ENCODE results near the gene ITIH5. TPM values are rescaled to one million over a fixed set of nuclear protein-coding genes. Genes with fewer than 3 reads are reported as not detected.

Gene ITIH5
- total RNA-seq, 1 experiment from 2014 or later, result not detected

GRCh38 chr10:7593063-7593462 lies 73.7 kb downstream of the ITIH5 start:
- no peak overlapping the region for H3K27ac ChIP-seq (ENCODE audit: low read length)
- no peak overlapping the region for H3K9ac ChIP-seq (ENCODE audit: low read length)

GRCh38 chr10:7592627-7593026 lies 74.1 kb downstream of the ITIH5 start:
- Histone ChIP-seq H3K4me3 (ENCODE audit: low read length) (no peak overlapping the region), H3K27ac (ENCODE audit: low read length) (no peak overlapping the region), H3K4me2 (ENCODE audit: low read depth, low read length, poor library complexity, severe bottlenecking) (no peak overlapping the region), H3K27me3 (ENCODE audit: low read length) (no peaks in the 10 kb centered on the region), H3K79me2 (ENCODE audit: low read length) (no peaks in the 10 kb centered on the region), H3K36me3 (ENCODE audit: insufficient read depth, low read length) (no peaks in the 10 kb centered on the region), H3K9ac (ENCODE audit: low read length) (no peak overlapping the region), H3K4me1 (ENCODE audit: low read length) (no peaks in the 10 kb centered on the region), H3K9me2 (replicated peaks; ENCODE audit: insufficient read depth, low read length) (no peaks in the 10 kb centered on the region), H2AFZ (ENCODE audit: low read length) (no peak overlapping the region), H4K20me1 (ENCODE audit: insufficient read depth, low read depth, low read length) (no peaks in the 10 kb centered on the region), H3K9me3 (ENCODE audit: low read length) (no peaks in the 10 kb centered on the region)
- no peak for DNase-seq

More at GRCh38 chr10:7593063-7593462, 73.7 kb downstream of the ITIH5 start:
- Histone ChIP-seq H2AFZ (ENCODE audit: low read length) (no peak overlapping the region), H3K9me2 (replicated peaks; ENCODE audit: insufficient read depth, low read length) (no peaks in the 10 kb centered on the region), H3K4me2 (ENCODE audit: low read depth, low read length, poor library complexity, severe bottlenecking) (no peak overlapping the region), H3K27me3 (ENCODE audit: low read length) (no peaks in the 10 kb centered on the region), H3K79me2 (ENCODE audit: low read length) (no peaks in the 10 kb centered on the region), H3K4me1 (ENCODE audit: low read length) (no peaks in the 10 kb centered on the region), H3K36me3 (ENCODE audit: insufficient read depth, low read length) (no peaks in the 10 kb centered on the region), H3K4me3 (ENCODE audit: low read length) (no peak overlapping the region), H3K9me3 (ENCODE audit: low read length) (no peaks in the 10 kb centered on the region), H4K20me1 (ENCODE audit: insufficient read depth, low read depth, low read length) (no peaks in the 10 kb centered on the region)
- DNase-seq, result no peak

GRCh38 chr10:7590271-7590670 lies 76.5 kb downstream of the ITIH5 start:
- no peak overlapping the region for H2AFZ ChIP-seq (ENCODE audit: low read length)
- no peaks in the 10 kb centered on the region for H3K36me3 ChIP-seq (ENCODE audit: insufficient read depth, low read length)
- no peak overlapping the region for H3K27ac ChIP-seq (ENCODE audit: low read length)
- H3K4me3 ChIP-seq (ENCODE audit: low read length), result no peak overlapping the region
- H3K27me3 ChIP-seq (ENCODE audit: low read length), result no peaks in the 10 kb centered on the region
- H3K4me2 ChIP-seq (ENCODE audit: low read depth, low read length, poor library complexity, severe bottlenecking), result no peak overlapping the region
- H3K9me3 ChIP-seq (ENCODE audit: low read length), result no peaks in the 10 kb centered on the region
- no peak for DNase-seq
- no peak overlapping the region for H3K9ac ChIP-seq (ENCODE audit: low read length)
- H4K20me1 ChIP-seq (ENCODE audit: insufficient read depth, low read depth, low read length), result no peaks in the 10 kb centered on the region
- H3K9me2 ChIP-seq (replicated peaks; ENCODE audit: insufficient read depth, low read length), result no peaks in the 10 kb centered on the region
- no peaks in the 10 kb centered on the region for H3K4me1 ChIP-seq (ENCODE audit: low read length)
- H3K79me2 ChIP-seq (ENCODE audit: low read length), result no peaks in the 10 kb centered on the region

- H3K9me3 ChIP-seq (ENCODE audit: low read length), result no peaks in the 10 kb centered on the region
These were observed 77.0 kb downstream of the ITIH5 start for GRCh38 chr10:7589748-7590147.

GRCh38 chr10:7587865-7588188 lies 78.9 kb downstream of the ITIH5 start:
- Histone ChIP-seq H3K9me2 (replicated peaks; ENCODE audit: insufficient read depth, low read length) (no peaks in the 10 kb centered on the region), H3K4me3 (ENCODE audit: low read length) (no peak overlapping the region), H3K27me3 (ENCODE audit: low read length) (no peaks in the 10 kb centered on the region), H3K4me1 (ENCODE audit: low read length) (no peaks in the 10 kb centered on the region), H3K9me3 (ENCODE audit: low read length) (no peaks in the 10 kb centered on the region), H3K36me3 (ENCODE audit: insufficient read depth, low read length) (no peaks in the 10 kb centered on the region), H3K4me2 (ENCODE audit: low read depth, low read length, poor library complexity, severe bottlenecking) (no peak overlapping the region), H4K20me1 (ENCODE audit: insufficient read depth, low read depth, low read length) (no peaks in the 10 kb centered on the region), H2AFZ (ENCODE audit: low read length) (no peak overlapping the region), H3K9ac (ENCODE audit: low read length) (no peak overlapping the region), H3K79me2 (ENCODE audit: low read length) (no peaks in the 10 kb centered on the region), H3K27ac (ENCODE audit: low read length) (no peak overlapping the region)
- DNase-seq, result no peak

More at GRCh38 chr10:7589748-7590147, 77.0 kb downstream of the ITIH5 start:
- Histone ChIP-seq H3K27me3 (ENCODE audit: low read length) (no peaks in the 10 kb centered on the region), H3K4me2 (ENCODE audit: low read depth, low read length, poor library complexity, severe bottlenecking) (no peak overlapping the region), H4K20me1 (ENCODE audit: insufficient read depth, low read depth, low read length) (no peaks in the 10 kb centered on the region), H3K9ac (ENCODE audit: low read length) (no peak overlapping the region), H3K79me2 (ENCODE audit: low read length) (no peaks in the 10 kb centered on the region), H3K4me1 (ENCODE audit: low read length) (no peaks in the 10 kb centered on the region), H3K9me2 (replicated peaks; ENCODE audit: insufficient read depth, low read length) (no peaks in the 10 kb centered on the region), H3K27ac (ENCODE audit: low read length) (no peak overlapping the region), H3K36me3 (ENCODE audit: insufficient read depth, low read length) (no peaks in the 10 kb centered on the region), H2AFZ (ENCODE audit: low read length) (no peak overlapping the region), H3K4me3 (ENCODE audit: low read length) (no peak overlapping the region)
- no peak for DNase-seq

- Histone ChIP-seq H3K36me3 (ENCODE audit: insufficient read depth, low read length) (no peaks in the 10 kb centered on the region), H3K4me2 (ENCODE audit: low read depth, low read length, poor library complexity, severe bottlenecking) (no peak overlapping the region), H2AFZ (ENCODE audit: low read length) (no peak overlapping the region), H3K4me1 (ENCODE audit: low read length) (no peaks in the 10 kb centered on the region), H3K9me2 (replicated peaks; ENCODE audit: insufficient read depth, low read length) (no peaks in the 10 kb centered on the region), H3K4me3 (ENCODE audit: low read length) (no peak overlapping the region), H3K9ac (ENCODE audit: low read length) (no peak overlapping the region), H3K9me3 (ENCODE audit: low read length) (no peaks in the 10 kb centered on the region), H3K79me2 (ENCODE audit: low read length) (no peaks in the 10 kb centered on the region), H3K27me3 (ENCODE audit: low read length) (no peaks in the 10 kb centered on the region), H3K27ac (ENCODE audit: low read length) (no peak overlapping the region), H4K20me1 (ENCODE audit: insufficient read depth, low read depth, low read length) (no peaks in the 10 kb centered on the region)
- DNase-seq, result no peak
These were observed 79.5 kb downstream of the ITIH5 start for GRCh38 chr10:7587168-7587864.

GRCh38 chr10:7585228-7585627 lies 81.5 kb downstream of the ITIH5 start:
- Histone ChIP-seq H3K4me2 (ENCODE audit: low read depth, low read length, poor library complexity, severe bottlenecking) (no peak overlapping the region), H3K27me3 (ENCODE audit: low read length) (no peaks in the 10 kb centered on the region), H3K27ac (ENCODE audit: low read length) (no peak overlapping the region), H3K9ac (ENCODE audit: low read length) (no peak overlapping the region), H3K36me3 (ENCODE audit: insufficient read depth, low read length) (no peaks in the 10 kb centered on the region), H3K4me1 (ENCODE audit: low read length) (no peaks in the 10 kb centered on the region), H4K20me1 (ENCODE audit: insufficient read depth, low read depth, low read length) (no peaks in the 10 kb centered on the region), H3K9me3 (ENCODE audit: low read length) (no peaks in the 10 kb centered on the region), H2AFZ (ENCODE audit: low read length) (no peak overlapping the region), H3K79me2 (ENCODE audit: low read length) (no peaks in the 10 kb centered on the region), H3K9me2 (replicated peaks; ENCODE audit: insufficient read depth, low read length) (no peaks in the 10 kb centered on the region), H3K4me3 (ENCODE audit: low read length) (no peak overlapping the region)
- no peak for DNase-seq

- DNase-seq, result no peak
- no peak overlapping the region for H2AFZ ChIP-seq (ENCODE audit: low read length)
- H3K27me3 ChIP-seq (ENCODE audit: low read length), result no peaks in the 10 kb centered on the region
- H3K9ac ChIP-seq (ENCODE audit: low read length), result no peak overlapping the region
- no peaks in the 10 kb centered on the region for H4K20me1 ChIP-seq (ENCODE audit: insufficient read depth, low read depth, low read length)
- H3K36me3 ChIP-seq (ENCODE audit: insufficient read depth, low read length), result no peaks in the 10 kb centered on the region
- no peaks in the 10 kb centered on the region for H3K79me2 ChIP-seq (ENCODE audit: low read length)
- no peak overlapping the region for H3K27ac ChIP-seq (ENCODE audit: low read length)
- H3K4me3 ChIP-seq (ENCODE audit: low read length), result no peak overlapping the region
- H3K4me1 ChIP-seq (ENCODE audit: low read length), result no peaks in the 10 kb centered on the region
- H3K4me2 ChIP-seq (ENCODE audit: low read depth, low read length, poor library complexity, severe bottlenecking), result no peak overlapping the region
- H3K9me2 ChIP-seq (replicated peaks; ENCODE audit: insufficient read depth, low read length), result no peaks in the 10 kb centered on the region
- H3K9me3 ChIP-seq (ENCODE audit: low read length), result no peaks in the 10 kb centered on the region
These were observed 83.1 kb downstream of the ITIH5 start for GRCh38 chr10:7583626-7584025.

All from Karpas-422 (cell line).